ENCODE results near the gene SRSF8.
"Not testable (repeated sequence)": the region's sequence is repeated elsewhere in the genome, so short reads cannot be mapped to it uniquely, and the experiment has no call there.

SRSF8 gene, protein sequence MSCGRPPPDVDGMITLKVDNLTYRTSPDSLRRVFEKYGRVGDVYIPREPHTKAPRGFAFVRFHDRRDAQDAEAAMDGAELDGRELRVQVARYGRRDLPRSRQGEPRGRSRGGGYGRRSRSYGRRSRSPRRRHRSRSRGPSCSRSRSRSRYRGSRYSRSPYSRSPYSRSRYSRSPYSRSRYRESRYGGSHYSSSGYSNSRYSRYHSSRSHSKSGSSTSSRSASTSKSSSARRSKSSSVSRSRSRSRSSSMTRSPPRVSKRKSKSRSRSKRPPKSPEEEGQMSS

DNA sequence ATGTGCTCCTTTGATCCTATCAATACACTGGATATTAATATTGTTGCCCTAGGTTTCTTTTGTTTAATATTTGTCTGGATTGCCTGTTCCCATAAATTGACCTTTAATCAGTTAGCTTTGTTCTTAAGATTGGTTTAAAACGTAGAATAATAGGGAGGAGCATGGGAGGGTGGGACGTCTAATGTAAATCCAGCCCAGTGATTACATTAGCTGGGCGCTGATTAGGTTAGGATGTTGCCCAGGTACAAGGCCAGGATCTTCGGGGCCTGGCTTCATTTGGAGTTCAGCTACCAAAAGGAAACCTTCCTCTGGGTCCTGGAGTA is at the start of gene SRSF8:
Gene SRSF8, plus strand, starts transcription at position 204 of the 323 bp plus-strand sequence. CDS start 308 bp downstream, outside the sequence.
- DNase-seq (ENCODE audit: low read depth in 2 of 2) = no peak

DNA sequence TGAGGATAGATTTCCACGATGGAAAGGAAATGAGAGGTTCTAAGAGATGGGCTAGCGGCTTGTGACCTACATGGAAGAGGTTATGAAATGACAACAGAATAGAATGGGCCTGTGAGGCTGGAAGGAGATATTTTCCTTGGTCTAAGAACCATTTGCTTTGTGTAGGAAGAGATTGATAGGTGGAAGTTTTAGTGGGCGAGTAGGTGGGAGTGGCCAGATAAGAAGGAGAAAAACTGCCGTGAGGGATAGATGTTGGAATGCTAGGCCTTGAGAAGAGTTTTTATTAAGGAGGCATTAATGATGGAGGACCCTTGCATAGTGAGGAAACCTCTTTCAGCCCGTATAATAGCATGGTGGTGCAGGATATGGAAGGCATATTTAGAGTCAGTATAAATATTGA is 45.3 kb upstream of the SRSF8 start:
- not testable (repeated sequence) for DNase-seq (ENCODE audit: low read depth in 2 of 2)

DNA sequence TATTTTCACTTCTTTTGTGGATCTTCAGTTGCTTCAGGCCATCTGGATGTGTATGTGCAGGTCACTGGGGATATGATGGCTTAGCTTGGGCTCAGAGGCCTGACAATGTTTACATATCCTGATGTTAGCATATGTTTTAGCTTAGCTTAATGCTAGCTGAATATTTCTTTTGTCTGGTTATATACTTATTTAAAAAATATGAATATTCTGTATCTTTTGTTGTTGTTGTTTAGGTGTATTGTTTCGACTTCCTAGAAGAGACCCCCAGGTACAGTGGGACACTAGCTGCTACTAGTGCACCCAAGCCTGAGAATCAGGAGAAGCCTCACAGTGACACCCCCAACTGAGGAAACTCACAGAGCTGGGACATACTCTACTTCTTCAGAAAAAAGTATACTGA is 41.8 kb upstream of the SRSF8 start, which contains the start of gene KDM4E:
Gene KDM4E, plus strand, starts transcription at position 301 of the 400 bp plus-strand sequence. CDS start 300 bp downstream, outside the sequence.
- no peak for DNase-seq (ENCODE audit: low read depth in 2 of 2)

DNA sequence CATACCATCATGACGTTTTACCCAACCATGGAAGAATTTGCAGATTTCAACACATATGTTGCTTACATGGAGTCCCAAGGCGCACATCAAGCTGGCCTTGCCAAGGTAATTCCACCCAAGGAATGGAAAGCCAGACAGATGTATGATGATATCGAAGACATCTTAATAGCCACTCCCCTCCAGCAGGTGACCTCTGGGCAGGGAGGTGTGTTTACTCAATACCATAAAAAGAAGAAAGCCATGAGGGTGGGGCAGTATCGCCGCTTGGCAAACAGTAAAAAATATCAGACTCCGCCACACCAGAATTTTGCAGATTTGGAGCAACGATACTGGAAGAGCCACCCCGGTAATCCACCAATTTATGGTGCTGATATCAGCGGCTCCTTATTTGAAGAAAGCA is 41.1 kb upstream of the SRSF8 start:
- not testable (repeated sequence) for DNase-seq (ENCODE audit: low read depth in 2 of 2)

DNA sequence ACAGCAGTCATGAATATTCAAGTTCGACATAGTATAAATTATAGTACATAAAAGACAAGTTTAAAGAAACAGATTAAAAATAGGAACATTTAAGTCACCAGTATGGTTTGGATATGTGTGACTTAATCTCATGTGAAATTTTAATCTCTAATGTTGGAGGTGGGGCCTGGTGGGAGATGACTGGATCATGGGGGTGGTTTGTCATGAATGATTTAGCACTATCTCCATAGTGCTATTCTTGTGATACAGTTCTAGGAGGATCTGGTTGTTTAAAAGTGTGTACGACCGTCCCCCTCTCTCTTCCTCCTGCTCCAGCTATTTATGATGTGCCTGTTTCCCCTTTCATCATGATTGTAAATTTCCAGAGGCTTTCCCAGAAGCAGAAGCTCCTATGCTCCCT is 38.4 kb upstream of the SRSF8 start:
- DNase-seq (ENCODE audit: low read depth in 2 of 2) = no peak

DNA sequence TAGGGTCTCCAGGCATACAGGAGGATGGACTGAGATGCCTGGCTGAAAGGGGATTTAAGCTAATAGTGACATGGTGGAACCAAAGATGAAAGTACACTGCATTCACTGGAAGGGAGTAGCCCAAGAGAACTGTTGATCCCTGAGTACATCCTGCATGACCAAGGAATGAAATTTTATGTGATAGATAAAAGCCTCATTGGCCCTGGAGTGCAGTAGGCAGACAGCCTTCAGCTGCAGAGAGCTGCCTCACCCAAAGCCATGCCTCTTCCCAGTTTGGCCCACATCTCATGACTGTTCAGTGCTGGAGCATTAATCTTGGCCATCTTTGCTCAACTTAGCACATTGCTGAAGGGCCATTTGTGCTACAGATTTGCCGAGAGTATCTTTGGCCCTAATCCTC is 33.7 kb upstream of the SRSF8 start:
- no peak for DNase-seq (ENCODE audit: low read depth in 2 of 2)

DNA sequence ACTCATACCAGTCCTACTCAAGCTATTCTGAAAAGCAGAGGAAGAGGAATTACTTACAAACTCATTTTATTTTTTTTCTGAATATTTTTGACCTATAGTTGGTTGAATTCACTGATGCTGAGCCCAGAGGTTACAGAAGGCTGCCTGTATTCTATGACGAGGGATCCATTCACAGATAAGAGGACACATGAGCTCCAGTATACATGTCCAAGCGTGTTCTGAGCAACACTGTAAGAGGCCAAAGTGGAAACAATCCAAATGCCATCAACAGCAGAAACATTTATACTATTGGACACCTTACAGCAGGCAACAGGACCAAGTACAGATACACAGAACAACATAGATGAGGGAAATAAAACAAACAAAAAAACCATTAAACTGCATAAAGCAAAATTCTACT is 31.4 kb upstream of the SRSF8 start:
- DNase-seq (ENCODE audit: low read depth in 2 of 2) = no peak

DNA sequence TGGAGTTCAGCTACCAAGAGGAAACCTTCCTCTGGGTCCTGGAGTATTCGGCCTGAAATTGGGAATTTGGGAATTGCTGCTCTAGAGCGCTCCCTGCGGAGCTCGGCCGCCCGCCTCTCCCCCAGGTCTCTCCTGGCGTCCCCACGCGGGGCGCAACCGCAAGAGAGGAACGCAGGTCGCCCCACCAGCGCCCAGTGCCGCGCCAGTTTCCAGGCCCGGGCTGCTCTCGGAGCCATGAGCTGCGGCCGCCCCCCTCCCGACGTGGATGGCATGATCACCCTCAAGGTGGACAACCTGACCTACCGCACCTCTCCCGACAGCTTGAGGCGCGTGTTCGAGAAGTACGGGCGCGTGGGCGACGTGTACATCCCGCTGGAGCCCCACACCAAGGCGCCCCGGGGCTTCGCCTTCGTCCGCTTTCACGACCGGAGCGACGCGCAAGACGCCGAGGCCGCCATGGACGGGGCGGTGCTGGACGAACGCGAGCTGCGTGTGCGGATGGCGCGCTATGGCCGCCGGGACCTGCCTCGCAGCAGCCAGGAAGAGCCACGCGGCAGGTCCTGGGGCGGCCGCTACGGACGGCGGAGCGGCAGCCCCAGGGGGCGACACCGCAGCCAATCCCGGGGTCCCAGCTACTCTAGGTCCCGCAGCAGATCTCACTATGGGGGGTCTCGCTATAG is 29.2 kb upstream of the SRSF8 start:
- not testable (repeated sequence) for DNase-seq (ENCODE audit: low read depth in 2 of 2)

DNA sequence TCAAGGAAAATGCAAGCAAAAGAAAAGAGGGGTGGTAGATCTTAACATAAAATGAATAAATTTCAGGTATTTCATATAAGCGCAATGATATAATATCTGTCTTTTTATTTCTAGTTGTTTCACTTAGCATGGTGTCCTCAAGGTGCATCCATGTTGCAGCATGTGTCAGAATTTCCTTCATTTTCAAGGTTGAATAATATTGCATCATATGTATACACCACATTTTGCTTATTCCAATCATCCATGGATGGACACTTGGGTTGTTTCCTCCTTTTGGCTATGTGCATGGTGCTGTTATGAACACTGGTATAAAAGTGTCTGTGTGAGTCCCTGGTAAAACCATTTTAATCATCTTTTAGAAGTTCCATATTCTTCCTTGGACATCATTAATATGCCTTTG is 24.5 kb upstream of the SRSF8 start:
- DNase-seq (ENCODE audit: low read depth in 2 of 2) = no peak

DNA sequence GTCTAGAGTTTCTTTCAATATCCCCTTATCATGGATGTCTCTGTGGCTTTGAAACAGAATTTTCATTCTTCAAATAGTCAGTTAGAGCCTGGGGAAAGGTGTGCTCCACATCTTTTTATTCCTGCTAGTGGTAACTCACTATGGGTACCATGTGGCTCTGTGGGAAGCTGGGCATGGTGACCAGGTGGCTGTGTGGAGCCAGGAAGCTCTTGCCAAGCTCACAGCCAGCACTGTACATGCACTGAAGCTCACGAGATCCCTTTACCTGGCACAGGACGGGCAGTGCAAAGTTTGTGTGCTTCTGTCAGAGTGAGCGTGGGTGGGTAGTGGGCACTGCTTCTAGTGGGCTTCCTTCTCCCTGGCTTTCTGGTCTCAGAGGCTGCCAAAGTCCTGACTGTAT is 23.8 kb upstream of the SRSF8 start:
- no peak for DNase-seq (ENCODE audit: low read depth in 2 of 2)

DNA sequence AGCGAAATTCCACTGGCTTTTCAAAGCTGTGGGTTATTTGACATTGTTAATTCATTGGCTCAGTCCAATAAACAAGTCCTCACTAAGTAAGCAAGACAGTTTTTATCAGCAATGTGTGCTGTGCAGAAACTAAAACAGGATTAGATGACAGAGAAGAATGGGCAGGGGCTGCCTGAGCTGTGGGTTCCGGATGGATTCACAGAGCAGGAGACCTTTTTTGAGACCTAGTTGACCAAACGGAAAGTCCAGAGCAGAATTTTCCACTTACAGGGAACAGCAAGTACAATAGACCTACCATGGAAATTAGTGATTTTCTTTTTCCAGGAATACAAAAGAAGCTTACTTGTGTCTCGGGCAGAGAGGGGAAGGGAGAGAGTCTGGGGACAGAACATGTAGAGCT is 22.7 kb upstream of the SRSF8 start:
- DNase-seq (ENCODE audit: low read depth in 2 of 2) = no peak

DNA sequence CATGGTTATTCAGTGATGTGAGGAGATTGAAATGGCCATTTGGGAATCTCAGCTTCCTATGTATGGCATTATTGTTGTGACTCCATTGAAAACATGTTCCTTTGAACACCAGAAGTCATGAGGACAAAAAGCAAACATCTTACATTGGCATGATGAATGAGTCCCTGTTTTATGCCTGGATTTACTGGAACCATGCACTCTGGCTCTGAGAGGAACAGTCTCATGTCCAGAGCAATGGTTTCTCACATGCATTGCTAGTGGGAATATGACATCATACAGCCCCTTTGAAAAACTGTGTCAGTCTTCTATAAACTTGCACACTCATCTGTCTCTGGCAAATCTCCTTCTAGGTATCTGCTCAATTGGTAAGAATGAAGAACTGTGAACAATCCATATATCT is 20.9 kb upstream of the SRSF8 start:
- DNase-seq (ENCODE audit: low read depth in 2 of 2) = no peak

DNA sequence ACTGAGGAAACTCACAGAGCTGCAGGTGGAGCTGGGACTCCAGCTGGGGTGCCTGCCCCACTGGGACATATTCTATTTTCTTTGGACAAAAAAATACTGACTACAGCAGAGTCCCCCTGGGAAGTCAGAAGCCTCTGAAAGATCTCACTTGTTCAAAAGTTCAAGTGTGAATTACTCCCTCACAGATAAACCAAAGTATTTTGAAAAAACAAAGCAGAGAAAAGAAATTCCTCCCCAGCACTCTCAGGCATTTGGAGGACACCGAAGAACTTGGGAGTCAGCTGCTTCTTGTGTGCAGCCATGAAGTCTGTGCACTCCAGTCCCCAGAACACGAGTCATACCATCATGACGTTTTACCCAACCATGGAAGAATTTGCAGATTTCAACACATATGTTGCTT is 17.6 kb upstream of the SRSF8 start, which contains the start of gene KDM4F:
Gene KDM4F, plus strand, starts transcription at position 301 of the 400 bp plus-strand sequence.
- not testable (repeated sequence) for DNase-seq (ENCODE audit: low read depth in 2 of 2)

DNA sequence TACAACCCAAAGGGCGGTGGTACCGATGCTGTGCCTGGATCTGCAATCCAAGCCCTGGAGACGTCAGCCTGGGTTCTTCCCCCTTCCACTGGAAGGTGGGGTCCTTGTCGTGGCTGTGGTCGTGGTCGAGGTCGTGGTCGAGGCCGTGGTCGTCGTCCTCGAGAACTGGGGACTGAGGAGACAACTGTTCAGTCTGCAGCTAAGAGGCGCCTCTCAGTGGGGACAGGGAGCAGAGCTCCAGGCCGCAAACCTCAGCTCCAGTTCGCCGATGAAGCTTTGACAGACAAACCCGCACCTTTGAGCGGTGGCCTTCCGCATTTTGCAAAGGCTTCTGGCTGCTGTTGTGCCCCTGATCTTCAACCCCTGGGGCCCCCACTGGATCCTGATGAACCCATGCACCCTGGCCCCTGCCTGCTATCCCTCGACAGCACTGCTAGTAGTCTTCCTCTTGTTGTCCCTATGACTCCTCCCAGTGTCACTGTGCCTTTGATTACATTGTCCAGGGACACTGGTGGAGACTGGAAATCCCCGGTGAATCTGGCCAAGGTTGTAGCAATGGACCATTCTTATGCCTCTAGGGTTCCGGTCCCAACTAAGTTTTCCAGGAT is 16.0 kb upstream of the SRSF8 start:
- no peak for DNase-seq (ENCODE audit: low read depth in 2 of 2)

DNA sequence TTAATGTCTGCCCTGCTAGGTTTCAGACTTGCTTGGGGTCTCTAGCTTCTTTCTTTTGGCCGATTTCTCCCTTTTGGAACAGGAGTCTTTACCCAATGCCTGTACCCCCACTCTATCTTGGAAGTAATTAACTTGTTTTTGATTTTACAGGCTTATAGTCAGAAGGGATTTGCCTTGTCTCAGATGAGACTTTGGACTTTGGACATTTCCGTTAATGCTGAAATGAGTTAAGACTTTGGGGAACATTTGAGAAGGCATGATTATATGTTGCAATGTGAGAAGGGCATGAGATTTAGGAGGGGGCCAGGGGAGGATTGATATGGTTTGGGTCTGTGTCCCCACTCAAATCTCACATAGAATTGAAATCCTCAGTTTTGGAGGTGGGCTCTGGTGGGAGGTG is 12.4 kb upstream of the SRSF8 start:
- DNase-seq (ENCODE audit: low read depth in 2 of 2) = no peak

DNA sequence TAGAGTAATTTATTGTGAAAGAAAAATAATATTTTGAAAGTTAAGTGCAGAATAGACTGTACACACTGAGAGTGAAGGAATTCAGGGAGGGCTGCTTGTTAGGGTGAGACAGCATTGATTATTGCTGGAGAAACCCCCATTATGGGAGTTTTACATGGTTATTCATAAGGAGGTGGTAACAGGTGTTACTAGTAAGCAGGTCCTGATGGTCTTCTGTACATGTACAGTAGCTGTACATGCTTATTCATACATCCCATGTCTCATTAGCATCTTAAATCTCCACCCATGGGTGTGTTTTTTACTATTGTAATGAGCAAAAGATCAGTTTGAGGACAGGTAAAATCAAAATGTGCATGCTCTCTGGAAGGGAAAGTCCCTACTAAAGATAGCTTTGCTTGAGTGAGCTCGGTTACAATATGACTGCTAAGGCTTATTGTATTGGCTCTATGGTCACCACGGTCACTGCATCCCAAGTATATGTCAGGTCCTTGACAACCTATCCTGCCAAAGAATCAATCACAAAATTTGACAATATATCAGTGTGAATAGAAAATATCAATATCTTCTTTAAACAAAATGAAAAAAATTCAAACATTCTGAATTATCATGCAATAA is 11.3 kb upstream of the SRSF8 start:
- DNase-seq (ENCODE audit: low read depth in 2 of 2) = no peak

DNA sequence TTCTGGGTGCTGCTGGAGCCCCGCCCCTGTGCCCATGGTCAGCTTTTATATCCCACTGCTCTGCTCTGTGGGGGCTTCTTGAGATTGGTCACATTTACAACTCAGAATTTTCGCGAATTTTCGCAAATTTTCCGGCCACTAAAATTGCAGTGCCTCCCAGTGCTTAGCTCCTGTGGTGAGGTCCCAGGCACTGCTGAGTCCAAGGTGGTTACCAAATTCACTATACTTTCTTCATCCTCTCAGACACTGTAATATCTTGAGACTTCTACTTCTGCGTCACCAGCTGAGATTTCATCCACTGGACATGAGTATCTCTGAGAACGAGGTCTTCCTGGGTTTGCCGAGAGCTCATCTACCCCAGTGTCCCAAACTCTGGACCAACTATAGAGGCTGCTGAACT is 8.8 kb upstream of the SRSF8 start:
- no peak for DNase-seq (ENCODE audit: low read depth in 2 of 2)

DNA sequence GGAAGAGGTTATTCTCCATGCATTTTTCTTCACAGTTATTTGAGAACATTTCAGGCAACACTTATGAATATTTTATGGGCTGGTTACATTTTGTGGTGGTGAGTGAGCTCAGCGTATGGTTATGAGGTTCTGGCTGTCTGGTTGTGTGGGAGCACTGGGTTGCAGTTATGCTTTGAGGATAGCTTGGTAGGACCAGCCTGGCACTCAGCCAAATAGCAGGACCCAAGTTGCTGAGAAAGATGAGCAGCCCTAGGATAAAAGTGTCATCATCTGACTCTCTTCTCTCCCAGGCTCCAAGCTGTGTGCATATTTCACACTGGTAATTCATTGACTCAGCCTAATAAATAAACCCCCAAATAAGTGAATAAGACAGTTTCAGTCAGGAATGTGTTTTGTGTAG is 8.1 kb upstream of the SRSF8 start:
- no peak for DNase-seq (ENCODE audit: low read depth in 2 of 2)

DNA sequence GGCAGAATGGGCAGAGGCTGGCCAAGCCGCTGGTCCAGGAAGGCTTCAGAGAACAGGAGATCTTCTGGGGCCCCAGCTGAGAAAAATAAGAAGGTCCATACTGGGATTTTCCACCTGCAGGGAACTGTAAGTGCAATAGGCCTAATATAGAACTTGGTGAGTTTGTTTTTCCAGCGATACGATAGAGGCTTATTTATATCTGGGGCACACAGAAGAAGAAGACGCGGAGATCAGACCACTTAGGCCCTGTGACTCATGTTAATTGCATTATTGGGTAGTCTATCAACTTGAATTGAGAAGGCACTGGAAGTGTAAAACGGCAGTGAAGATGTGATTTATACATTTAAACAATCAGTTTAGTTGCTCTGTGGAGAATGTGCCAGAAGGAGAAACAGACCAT is 7.7 kb upstream of the SRSF8 start:
- DNase-seq (ENCODE audit: low read depth in 2 of 2) = no peak

DNA sequence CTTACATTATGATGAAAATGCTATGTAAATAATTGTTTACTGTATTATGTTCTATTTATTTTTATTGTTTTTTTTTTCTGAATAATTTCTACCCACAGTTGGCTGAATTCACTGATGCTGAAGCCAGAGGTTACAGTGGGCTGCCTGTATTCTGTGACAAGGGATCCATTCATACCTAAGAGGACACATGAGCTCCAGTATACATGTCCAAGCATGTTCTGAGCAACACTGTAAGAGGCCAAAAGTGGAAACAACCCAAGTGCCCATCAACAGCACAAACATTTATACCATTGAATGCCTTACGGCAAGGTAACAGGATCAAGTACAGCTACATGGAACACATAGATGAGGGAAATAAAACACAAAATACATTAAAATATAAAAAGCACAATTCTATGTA is 1.4 kb upstream of the SRSF8 start:
- no peak for DNase-seq (ENCODE audit: low read depth in 2 of 2)

DNA sequence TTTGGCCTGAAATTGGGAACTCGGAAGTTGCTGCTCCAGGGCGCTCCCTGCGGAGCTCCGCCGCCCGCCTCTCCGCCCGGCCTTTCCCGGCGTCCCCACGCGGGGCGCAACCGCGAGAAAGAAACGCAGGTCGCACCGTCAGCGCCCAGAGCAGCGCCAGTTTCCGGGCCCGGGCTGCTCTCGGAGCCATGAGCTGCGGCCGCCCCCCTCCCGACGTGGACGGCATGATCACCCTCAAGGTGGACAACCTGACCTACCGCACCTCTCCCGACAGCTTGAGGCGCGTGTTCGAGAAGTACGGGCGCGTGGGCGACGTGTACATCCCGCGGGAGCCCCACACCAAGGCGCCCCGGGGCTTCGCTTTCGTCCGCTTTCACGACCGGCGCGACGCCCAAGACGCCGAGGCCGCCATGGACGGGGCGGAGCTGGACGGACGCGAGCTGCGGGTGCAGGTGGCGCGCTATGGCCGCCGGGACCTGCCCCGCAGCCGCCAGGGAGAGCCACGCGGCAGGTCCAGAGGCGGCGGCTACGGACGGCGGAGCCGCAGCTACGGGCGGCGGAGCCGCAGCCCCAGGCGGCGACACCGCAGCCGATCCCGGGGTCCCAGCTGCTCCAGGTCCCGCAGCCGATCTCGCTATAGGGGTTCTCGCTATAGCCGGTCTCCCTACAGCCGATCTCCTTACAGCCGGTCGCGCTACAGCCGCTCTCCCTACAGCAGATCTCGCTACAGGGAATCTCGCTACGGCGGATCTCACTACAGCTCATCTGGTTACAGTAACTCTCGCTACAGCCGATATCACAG is 521 bp downstream of the SRSF8 start:
- peak; percentile 25 to 49 for DNase-seq (ENCODE audit: low read depth in 2 of 2)

DNA sequence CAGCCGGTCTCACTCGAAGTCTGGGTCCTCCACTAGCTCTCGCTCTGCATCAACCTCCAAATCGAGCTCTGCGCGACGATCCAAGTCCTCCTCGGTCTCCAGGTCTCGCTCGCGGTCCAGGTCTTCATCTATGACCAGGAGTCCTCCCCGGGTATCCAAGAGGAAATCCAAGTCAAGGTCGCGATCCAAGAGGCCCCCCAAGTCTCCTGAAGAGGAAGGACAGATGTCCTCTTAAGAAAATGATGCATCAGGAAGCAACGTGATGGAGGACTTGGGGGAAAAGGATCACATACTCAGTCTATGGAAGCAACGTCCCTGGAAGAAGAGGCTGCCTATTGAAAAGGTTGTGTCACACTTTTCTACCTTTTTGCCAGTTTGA is 1.1 kb downstream of the SRSF8 start:
- no peak for DNase-seq (ENCODE audit: low read depth in 2 of 2)
